Forelimb muscle (tissue), 1 donor: ENCODE results near the gene AKNA. TPM values are rescaled to one million over a fixed set of nuclear protein-coding genes. Genes with fewer than 3 reads are reported as not detected.

Experiments used
- DNase-seq: peaks from one replicate; pipeline ENCODE4 v3.0.0-alpha.2; 2013; ENCODE audit warnings: low read depth
- polyA plus RNA-seq: library from polyadenylated mRNA; unstranded; fragments of 120-200 nt; gene quantifications from one replicate; pipeline ENCODE4 v1.2.1, GENCODE V29; 2013; ENCODE audit not compliant: insufficient read length

The AKNA gene
- polyA plus RNA-seq, 1 donor, result 8.4 TPM

GRCh38 chr9:114304416-114305188, 83.2 kb downstream of the AKNA start:
- DNase-seq, result no peak

GRCh38 chr9:114303977-114304376, 83.8 kb downstream of the AKNA start:
- DNase-seq, result no peak

- DNase-seq, result no peak
These were observed 84.2 kb downstream of the AKNA start for GRCh38 chr9:114303571-114303970.

- no peak for DNase-seq
These were observed 85.1 kb downstream of the AKNA start for GRCh38 chr9:114302727-114303126.

GRCh38 chr9:114301798-114302565, 85.8 kb downstream of the AKNA start:
- DNase-seq, result no peak

GRCh38 chr9:114300846-114301797, 86.7 kb downstream of the AKNA start:
- DNase-seq, result no peak

GRCh38 chr9:114300153-114300845, 87.5 kb downstream of the AKNA start:
- no peak for DNase-seq

GRCh38 chr9:114299286-114300152, 88.3 kb downstream of the AKNA start:
- DNase-seq, result no peak

GRCh38 chr9:114296338-114296737, 91.4 kb downstream of the AKNA start:
- no peak for DNase-seq

- DNase-seq, result no peak
These were observed 93.1 kb downstream of the AKNA start for GRCh38 chr9:114294664-114295063.

GRCh38 chr9:114291886-114292590, 95.7 kb downstream of the AKNA start:
- DNase-seq, result no peak

GRCh38 chr9:114291064-114291474, 96.7 kb downstream of the AKNA start:
- DNase-seq, result no peak

- no peak for DNase-seq
These were observed 97.2 kb downstream of the AKNA start for GRCh38 chr9:114290561-114290986.

GRCh38 chr9:114289571-114290481, 98.0 kb downstream of the AKNA start:
- no peak for DNase-seq

- DNase-seq, result no peak
These were observed 98.7 kb downstream of the AKNA start for GRCh38 chr9:114289106-114289505.

GRCh38 chr9:114288193-114289091, 99.3 kb downstream of the AKNA start:
- DNase-seq, result no peak

- no peak for DNase-seq
These were observed 100.0 kb downstream of the AKNA start for GRCh38 chr9:114287763-114288192.
